OCI-LY3 (cell line): ENCODE results near the gene SPATA16.

Experiments used
- H2AFZ ChIP-seq: fragments of 200-600, 300-600 bp; shearing (Covaris generic); 2 replicates; pipeline ENCODE4 v1.6.0; 2014; ENCODE audit warnings: antibody characterized with exemption, low read depth, low read length
- H3K27ac ChIP-seq: fragments of 200-600, 300-600 bp; sonication (generic); 2 replicates; pipeline ENCODE4 v1.5.1; 2014; ENCODE audit warnings: mild to moderate bottlenecking, low read length, moderate library complexity, mixed read lengths
- H3K27me3 ChIP-seq: fragments of 200-600, 300-600 bp; sonication (generic); 2 replicates; pipeline ENCODE4 v1.6.1; 2014; ENCODE audit warnings: low read depth, low read length, mixed read lengths
- H3K36me3 ChIP-seq: fragments of 200-600, 300-600 bp; sonication (generic); replicated peaks from 2 replicates; pipeline ENCODE3; 2014; ENCODE audit warnings: low read depth, low read length, mixed read lengths
- H3K4me1 ChIP-seq: fragments of 300-600, 200-600 bp; sonication (generic); 2 replicates; pipeline ENCODE4 v1.6.1; 2014; ENCODE audit warnings: low read length, mixed read lengths
- H3K4me2 ChIP-seq: fragments of 200-600, 300-600 bp; sonication (generic); 2 replicates; pipeline ENCODE4 v1.6.1; 2014; ENCODE audit warnings: low read length, mixed read lengths
- H3K4me3 ChIP-seq: fragments of 300-600, 200-600 bp; sonication (generic); 2 replicates; pipeline ENCODE4 v1.5.1; 2014; ENCODE audit warnings: antibody characterized with exemption, mild to moderate bottlenecking, low read length, moderate library complexity
- H3K79me2 ChIP-seq: fragments of 300-600, 200-600 bp; shearing (Covaris generic); 2 replicates; pipeline ENCODE4 v1.6.1; 2014; ENCODE audit warnings: mild to moderate bottlenecking, low read length, mixed read lengths
- H3K9ac ChIP-seq: fragments of 300-600, 200-600 bp; shearing (Covaris generic); 2 replicates; pipeline ENCODE4 v1.6.0; 2014; ENCODE audit warnings: mild to moderate bottlenecking, low read length, moderate library complexity
- H3K9me3 ChIP-seq: fragments of 200-600, 300-600 bp; shearing (Covaris generic); 2 replicates; pipeline ENCODE4 v1.6.1; 2014; ENCODE audit warnings: low read length, mixed read lengths; ENCODE audit not compliant: insufficient read depth
- H4K20me1 ChIP-seq: fragments of 200-600, 300-600 bp; sonication (generic); 2 replicates; pipeline ENCODE4 v1.6.1; 2016; ENCODE audit warnings: low read length, mixed read lengths; ENCODE audit not compliant: insufficient read depth
- CTCF ChIP-seq: fragments of 200-600, 300-600 bp; sonication (generic); IDR thresholded peaks from 2 replicates; pipeline ENCODE4 v1.5.1; 2014; ENCODE audit warnings: antibody characterized with exemption, low read length, low read depth
- EZH2phosphoT487 ChIP-seq: fragments of 200-600 bp; shearing (Covaris generic); IDR thresholded peaks from 2 replicates; pipeline ENCODE4 v1.6.1; 2018; ENCODE audit warnings: antibody characterized with exemption, mixed run types, low read depth

The SPATA16 gene

GRCh38 chr3:172846103-172846561, 294.9 kb downstream of the SPATA16 start:
- peak overlapping the region; percentile 35 for H3K4me2 ChIP-seq
- no peak overlapping the region for H3K4me3 ChIP-seq
- H3K27me3 ChIP-seq: no peaks in the 10 kb centered on the region
- no peak overlapping the region for H3K9ac ChIP-seq
- TF ChIP-seq CTCF (no peak), EZH2phosphoT487 (no peak)
- peaks cover 10% of the 10 kb centered on the region for H3K4me1 ChIP-seq
- H3K79me2 ChIP-seq: no peaks in the 10 kb centered on the region
- no peaks in the 10 kb centered on the region for H3K36me3 ChIP-seq
- H2AFZ ChIP-seq: peak overlapping the region; percentile 93
- no peaks in the 10 kb centered on the region for H4K20me1 ChIP-seq
- peak overlapping the region; percentile 57 for H3K27ac ChIP-seq
- H3K9me3 ChIP-seq: no peaks in the 10 kb centered on the region

DNA sequence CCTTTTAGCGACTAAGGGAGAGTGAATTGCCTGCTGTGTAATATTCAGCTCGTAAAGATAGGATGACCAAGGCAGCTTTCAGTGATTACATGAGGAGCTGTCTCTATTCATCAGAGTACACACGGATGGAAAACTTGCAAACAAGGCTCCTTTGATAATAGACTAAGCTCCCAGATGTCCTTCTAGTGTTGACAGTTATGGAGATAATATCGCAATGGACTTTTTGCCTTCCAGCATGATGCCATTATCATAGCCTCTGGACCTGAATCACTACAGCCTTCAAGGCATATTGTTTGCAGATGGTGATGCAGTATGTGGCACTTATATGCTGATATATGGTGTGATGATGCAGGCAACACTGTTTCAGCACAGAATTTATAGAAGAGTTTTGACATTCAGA, 296.6 kb downstream of the SPATA16 start:
- TF ChIP-seq EZH2phosphoT487: no peak
- no peak for TF ChIP-seq CTCF
- H3K4me2 ChIP-seq: no peak overlapping the region
- no peaks in the 10 kb centered on the region for H4K20me1 ChIP-seq
- H2AFZ ChIP-seq: no peak overlapping the region
- H3K27me3 ChIP-seq: no peaks in the 10 kb centered on the region
- H3K4me1 ChIP-seq: peaks cover 10% of the 10 kb centered on the region
- no peak overlapping the region for H3K27ac ChIP-seq
- H3K9ac ChIP-seq: no peak overlapping the region
- no peaks in the 10 kb centered on the region for H3K9me3 ChIP-seq
- H3K36me3 ChIP-seq: no peaks in the 10 kb centered on the region
- H3K79me2 ChIP-seq: no peaks in the 10 kb centered on the region
- H3K4me3 ChIP-seq: no peak overlapping the region

DNA sequence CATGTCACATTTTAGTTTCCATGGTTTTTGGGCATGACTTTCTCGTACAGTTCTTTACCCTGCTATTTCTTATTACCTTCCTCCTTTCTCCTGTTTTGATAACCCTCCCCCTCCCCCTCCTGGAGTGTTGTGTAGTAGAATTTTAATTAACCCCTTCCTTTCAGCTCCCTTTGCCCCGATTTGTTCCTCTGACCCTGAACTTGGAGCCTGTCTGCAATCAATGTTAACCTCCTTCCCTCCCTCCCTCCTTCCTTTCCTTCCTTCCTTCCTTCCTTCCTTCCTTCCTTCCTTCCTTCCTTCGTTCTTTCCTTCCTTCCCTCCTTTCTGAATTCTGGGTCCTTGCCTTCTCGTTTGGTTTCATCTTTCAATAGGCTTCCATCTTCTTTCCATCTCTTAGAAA, 300.1 kb downstream of the SPATA16 start:
- no peak overlapping the region for H2AFZ ChIP-seq
- H3K36me3 ChIP-seq: no peaks in the 10 kb centered on the region
- no peak overlapping the region for H3K27ac ChIP-seq
- H3K4me1 ChIP-seq: peaks cover under 1% of the 10 kb centered on the region
- no peak overlapping the region for H3K4me3 ChIP-seq
- no peak overlapping the region for H3K9ac ChIP-seq
- no peaks in the 10 kb centered on the region for H3K9me3 ChIP-seq
- H3K4me2 ChIP-seq: no peak overlapping the region
- H3K27me3 ChIP-seq: no peaks in the 10 kb centered on the region
- H3K79me2 ChIP-seq: no peaks in the 10 kb centered on the region
- H4K20me1 ChIP-seq: no peaks in the 10 kb centered on the region
- no peak for TF ChIP-seq CTCF
- TF ChIP-seq EZH2phosphoT487: no peak

DNA sequence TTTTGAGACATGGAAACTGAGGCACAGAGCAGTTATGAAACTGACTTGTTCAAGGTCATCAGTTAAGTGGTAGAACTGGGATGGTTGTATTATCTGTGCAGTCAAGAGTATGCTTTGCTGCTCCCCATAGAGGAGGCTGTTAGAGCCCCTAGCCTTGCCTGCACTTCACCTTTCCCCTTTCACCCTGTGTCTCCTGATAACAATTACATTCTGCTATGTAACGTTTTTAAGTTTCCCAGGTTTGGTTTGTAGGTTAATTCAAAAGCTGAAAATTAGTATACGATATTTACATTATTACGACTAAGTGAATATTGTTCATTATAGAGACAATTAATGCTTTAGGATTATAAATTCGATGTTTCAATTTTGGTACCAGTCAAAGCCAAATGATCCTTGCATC, 300.6 kb downstream of the SPATA16 start:
- no peak overlapping the region for H2AFZ ChIP-seq
- H3K4me3 ChIP-seq: no peak overlapping the region
- no peaks in the 10 kb centered on the region for H3K4me1 ChIP-seq
- no peak overlapping the region for H3K9ac ChIP-seq
- no peak overlapping the region for H3K27ac ChIP-seq
- no peaks in the 10 kb centered on the region for H3K36me3 ChIP-seq
- H4K20me1 ChIP-seq: no peaks in the 10 kb centered on the region
- no peaks in the 10 kb centered on the region for H3K27me3 ChIP-seq
- H3K79me2 ChIP-seq: no peaks in the 10 kb centered on the region
- no peaks in the 10 kb centered on the region for H3K9me3 ChIP-seq
- TF ChIP-seq EZH2phosphoT487 (no peak), CTCF (no peak)
- no peak overlapping the region for H3K4me2 ChIP-seq
